A549 (cell line): ENCODE measurements around the gene C12orf54. TPM values are rescaled to one million over a fixed set of nuclear protein-coding genes. Genes with fewer than 3 reads are reported as not detected.
"Not testable (repeated sequence)": the region's sequence is repeated elsewhere in the genome, so short reads cannot be mapped to it uniquely, and the experiment has no call there.

ENCODE experiments used
- ATAC-seq, 2 experiments: fragments of 200-7000 bp in 1 of 2; fragments of >200 bp in 1 of 2; cut with Nextera tagmentation in 1 of 2; cut with Tn5 transposase in 1 of 2; 3 replicates each; pipeline versions ENCODE4 v1.8.0 to v1.9.1; 2018 to 2020; ENCODE audit warnings: mild to moderate bottlenecking in 1 of 2, moderate library complexity in 1 of 2
- CTCF ChIA-PET: fragments of 300-600 bp; sonication (Branson Sonifier 250); formaldehyde crosslinking; extraction: SDS; loops from one replicate; lab custom pipeline; 2021; ENCODE audit warnings: antibody characterized with exemption, inconsistent platforms; lab: Yijun Ruan, JAX
- POLR2A ChIA-PET: fragments of 350-600 bp; formaldehyde crosslinking; extraction: SDS; loops from one replicate; lab custom pipeline; 2021; ENCODE audit warnings: antibody characterized with exemption, inconsistent platforms; lab: Yijun Ruan, JAX
- DNase-seq, 2 experiments: peaks; one replicate each; pipeline versions ENCODE4 v3.0.0 to v3.0.0-alpha.2; 2011 to 2016; ENCODE audit warnings: low read depth in 1 of 2, low spot score in 1 of 2
- FAIRE-seq: peaks from 2 replicates; lab custom pipeline; 2011; peaks lifted over from hg19 to GRCh38; lab: Jason Lieb, UNC
- H3K27ac ChIP-seq, 2 experiments: fragments of >200 bp; sonication (Bioruptor Twin); formaldehyde crosslinking; 3 replicates each; pipeline ENCODE4 v1.5.1; 2016 to 2017
- H3K4me1 ChIP-seq: fragments of >200 bp; sonication (Bioruptor Twin); formaldehyde crosslinking; 3 replicates; pipeline ENCODE4 v1.6.1; 2016
- H3K4me2 ChIP-seq: fragments of >200 bp; sonication (Bioruptor Twin); formaldehyde crosslinking; 3 replicates; pipeline ENCODE4 v1.6.1; 2016
- H3K4me3 ChIP-seq: fragments of >200 bp; sonication (Bioruptor Twin); formaldehyde crosslinking; 3 replicates; pipeline ENCODE4 v1.5.1; 2016
- H3K9me3 ChIP-seq: fragments of >200 bp; sonication (Bioruptor Twin); formaldehyde crosslinking; 3 replicates; pipeline ENCODE4 v1.6.1; 2016
- CBX8 ChIP-seq: fragments of 200-600 bp; sonication (generic); IDR thresholded peaks from 2 replicates; pipeline ENCODE4 v1.6.1; 2016
- CEBPB ChIP-seq, 2 experiments: fragments of >200 bp in 1 of 2; sonication (Bioruptor Twin) in 1 of 2; formaldehyde crosslinking in 1 of 2; IDR thresholded peaks; 2 replicates each; pipeline ENCODE4 v1.6.1; 2012 to 2016
- CTCF ChIP-seq: fragments of >200 bp; sonication (Bioruptor Twin); formaldehyde crosslinking; IDR thresholded peaks from 3 replicates; pipeline ENCODE4 v1.5.1; 2016
- ESRRA ChIP-seq: fragments of 150-350 bp; IDR thresholded peaks from 2 replicates; pipeline ENCODE4 v1.6.1; 2014; ENCODE audit warnings: mild to moderate bottlenecking, low read length, borderline replicate concordance
- FOSB ChIP-seq: fragments of 250-450 bp; sonication (Bioruptor Pico); IDR thresholded peaks from 2 replicates; pipeline ENCODE4 v1.5.0; 2020; ENCODE audit warnings: mild to moderate bottlenecking, moderate library complexity
- HOXB13 ChIP-seq: fragments of 250-450 bp; sonication (Bioruptor Pico); IDR thresholded peaks from 2 replicates; pipeline ENCODE4 v1.5.0; 2020; ENCODE audit warnings: low read depth, mild to moderate bottlenecking, moderate library complexity
- HOXB5 ChIP-seq: fragments of 250-450 bp; sonication (Bioruptor Pico); IDR thresholded peaks from 2 replicates; pipeline ENCODE4 v1.5.0; 2020; ENCODE audit warnings: mild to moderate bottlenecking, moderate library complexity
- MAFK ChIP-seq: fragments of 450-650 bp; IDR thresholded peaks from 2 replicates; pipeline ENCODE4 v1.6.1; 2014; ENCODE audit not compliant: partially characterized antibody
- PHF8 ChIP-seq: fragments of 200-600 bp; sonication (generic); IDR thresholded peaks from 2 replicates; pipeline ENCODE4 v1.6.1; 2016; ENCODE audit warnings: low read depth, mild to moderate bottlenecking, antibody characterized with exemption, moderate library complexity, borderline replicate concordance
- POLR2AphosphoS2 ChIP-seq: conservative IDR thresholded peaks from 2 replicates; pipeline ENCODE4 v1.6.1; 2012; ENCODE audit warnings: low read length, improper control_type of control experiment, inconsistent platforms
- RAD21 ChIP-seq, 2 experiments: fragments of >200 bp in 1 of 2; sonication (Bioruptor Twin) in 1 of 2; formaldehyde crosslinking in 1 of 2; IDR thresholded peaks in 1 of 2; conservative IDR thresholded peaks in 1 of 2; 2 replicates in 1 of 2; 3 replicates in 1 of 2; pipeline ENCODE4 v1.6.1; 2012 to 2018; ENCODE audit warnings: inconsistent platforms in 1 of 2
- RCOR1 ChIP-seq: fragments of 150-350 bp; IDR thresholded peaks from 2 replicates; pipeline ENCODE4 v1.6.1; 2014; ENCODE audit warnings: antibody characterized with exemption, low read length, low read depth
- SREBF2 ChIP-seq: fragments of 450-650 bp; IDR thresholded peaks from 2 replicates; pipeline ENCODE4 v1.6.1; 2014; ENCODE audit warnings: mild to moderate bottlenecking, moderate library complexity
- TFCP2L1 ChIP-seq: fragments of 250-450 bp; sonication (Bioruptor Pico); IDR thresholded peaks from 2 replicates; pipeline ENCODE4 v1.5.0; 2021; ENCODE audit warnings: mild to moderate bottlenecking
- ZC3H11A ChIP-seq: fragments of 450-650 bp; IDR thresholded peaks from 2 replicates; pipeline ENCODE4 v1.6.1; 2014; ENCODE audit warnings: antibody characterized with exemption, mild to moderate bottlenecking
- ZFP36 ChIP-seq: fragments of 450-650 bp; IDR thresholded peaks from 2 replicates; pipeline ENCODE4 v1.6.1; 2014; ENCODE audit warnings: borderline replicate concordance; ENCODE audit not compliant: partially characterized antibody
- ZNF302 ChIP-seq: fragments of 250-450 bp; sonication (Bioruptor Pico); IDR thresholded peaks from 2 replicates; pipeline ENCODE4 v1.9.0; 2021; ENCODE audit warnings: inconsistent platforms, mild to moderate bottlenecking, moderate library complexity
- whole genome bisulfite sequencing: methylation state at CpG from one replicate; pipeline ENCODE4 v1.1.6; 2017; ENCODE audit errors: missing lambda C conversion rate; 5-methylcytosine and 5-hydroxymethylcytosine counted together
- polyA plus RNA-seq, 4 experiments: library from polyadenylated mRNA; depleted of rRNA in 3 of 4; stranded (reverse); fragments of >200 nt; fragmentation: RNase III in 1 of 4; extraction: RNeasy Plus Mini Kit Qiagen cat#74134 plus additional on column Dnase treatment in 1 of 4; gene quantifications; 2 replicates in 3 of 4; 3 replicates in 1 of 4; pipeline ENCODE4 v1.2.3, GENCODE V29; 2011 to 2017
- TF ChIP-seq, protein P1 (sequence below): fragments of 200-600 bp; sonication (generic); IDR thresholded peaks from 2 replicates; pipeline ENCODE4 v1.6.1; 2016; ENCODE audit warnings: antibody characterized with exemption, mild to moderate bottlenecking, moderate library complexity
- TF ChIP-seq, protein P2 (sequence below): fragments of 450-650 bp; IDR thresholded peaks from 2 replicates; pipeline ENCODE4 v1.6.1; 2014; ENCODE audit warnings: antibody characterized with exemption
- TF ChIP-seq, protein P3 (sequence below): fragments of >200 bp; sonication (Bioruptor Twin); formaldehyde crosslinking; IDR thresholded peaks from 3 replicates; pipeline ENCODE4 v1.6.1; 2016

The C12orf54 gene
- polyA plus RNA-seq, 2 of the 4 experiments (the other 2 are of a cell fraction) = not detected

- Histone ChIP-seq H3K4me1 (no peaks in the 10 kb centered on the region), H3K27ac (no peak overlapping the region), H3K4me3 (no peak overlapping the region), H3K9me3 (peaks cover 21% of the 10 kb centered on the region), H3K4me2 (no peak overlapping the region)
- CTCF ChIA-PET = interaction anchor here (0.7 kb wide), 1 partner anchor 10 kb away, joined by 3 read pairs; no protein-coding TSS in a partner anchor
- FAIRE-seq (no peak), DNase-seq (no peak), ATAC-seq (no peak)
- POLR2A ChIA-PET = no interaction called here
- 40% methylated on average over 9 of the region's 9 CpGs for WGBS
- TF ChIP-seq, protein P1, sequence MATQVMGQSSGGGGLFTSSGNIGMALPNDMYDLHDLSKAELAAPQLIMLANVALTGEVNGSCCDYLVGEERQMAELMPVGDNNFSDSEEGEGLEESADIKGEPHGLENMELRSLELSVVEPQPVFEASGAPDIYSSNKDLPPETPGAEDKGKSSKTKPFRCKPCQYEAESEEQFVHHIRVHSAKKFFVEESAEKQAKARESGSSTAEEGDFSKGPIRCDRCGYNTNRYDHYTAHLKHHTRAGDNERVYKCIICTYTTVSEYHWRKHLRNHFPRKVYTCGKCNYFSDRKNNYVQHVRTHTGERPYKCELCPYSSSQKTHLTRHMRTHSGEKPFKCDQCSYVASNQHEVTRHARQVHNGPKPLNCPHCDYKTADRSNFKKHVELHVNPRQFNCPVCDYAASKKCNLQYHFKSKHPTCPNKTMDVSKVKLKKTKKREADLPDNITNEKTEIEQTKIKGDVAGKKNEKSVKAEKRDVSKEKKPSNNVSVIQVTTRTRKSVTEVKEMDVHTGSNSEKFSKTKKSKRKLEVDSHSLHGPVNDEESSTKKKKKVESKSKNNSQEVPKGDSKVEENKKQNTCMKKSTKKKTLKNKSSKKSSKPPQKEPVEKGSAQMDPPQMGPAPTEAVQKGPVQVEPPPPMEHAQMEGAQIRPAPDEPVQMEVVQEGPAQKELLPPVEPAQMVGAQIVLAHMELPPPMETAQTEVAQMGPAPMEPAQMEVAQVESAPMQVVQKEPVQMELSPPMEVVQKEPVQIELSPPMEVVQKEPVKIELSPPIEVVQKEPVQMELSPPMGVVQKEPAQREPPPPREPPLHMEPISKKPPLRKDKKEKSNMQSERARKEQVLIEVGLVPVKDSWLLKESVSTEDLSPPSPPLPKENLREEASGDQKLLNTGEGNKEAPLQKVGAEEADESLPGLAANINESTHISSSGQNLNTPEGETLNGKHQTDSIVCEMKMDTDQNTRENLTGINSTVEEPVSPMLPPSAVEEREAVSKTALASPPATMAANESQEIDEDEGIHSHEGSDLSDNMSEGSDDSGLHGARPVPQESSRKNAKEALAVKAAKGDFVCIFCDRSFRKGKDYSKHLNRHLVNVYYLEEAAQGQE = no peak
- TF ChIP-seq CBX8 (no peak), RAD21 (conservative IDR thresholded peaks at IDR 0.05 in 1 of 2, IDR thresholded peaks at IDR 0.05 in 1 of 2) (no peak), MAFK (no peak), SREBF2 (no peak)
Measured at GRCh38 chr12:48473061-48473460, 9.2 kb upstream of the C12orf54 start.

- ATAC-seq, POLR2A ChIA-PET, H3K4me1 ChIP-seq, H3K4me3 ChIP-seq, CTCF ChIA-PET, DNase-seq, FAIRE-seq, H3K27ac ChIP-seq: not testable (repeated sequence)
- 11% methylated on average over 9 of the region's 11 CpGs for WGBS
- peak overlapping the region; percentile 46 for H3K4me2 ChIP-seq
- peaks cover 21% of the 10 kb centered on the region for H3K9me3 ChIP-seq
Measured at GRCh38 chr12:48474497-48474896, 7.8 kb upstream of the C12orf54 start.

DNA sequence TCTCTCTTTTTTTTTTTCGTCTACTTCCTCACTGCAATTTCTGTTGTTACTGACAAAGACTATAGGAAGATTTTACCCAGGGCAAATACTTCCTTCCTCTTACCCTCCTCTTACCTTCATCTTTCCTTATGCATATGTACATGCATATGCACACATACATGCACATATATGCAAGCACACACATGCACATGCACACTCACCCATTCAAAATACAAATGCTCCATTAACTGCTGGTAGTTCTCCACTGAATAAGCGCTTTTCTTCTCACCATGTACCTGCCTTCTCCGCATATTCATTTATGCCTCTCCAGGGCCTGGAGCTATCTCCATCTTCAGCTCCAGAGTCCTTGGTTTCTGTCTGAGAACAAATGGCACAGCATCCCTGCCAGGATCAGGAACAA is 632 bp downstream of the C12orf54 start:
- Histone ChIP-seq H3K27ac (no peak overlapping the region), H3K4me1 (no peaks in the 10 kb centered on the region), H3K4me3 (no peak overlapping the region), H3K4me2 (no peak overlapping the region), H3K9me3 (no peaks in the 10 kb centered on the region)
- 59% methylated on average over 3 of the region's 3 CpGs for WGBS
- FAIRE-seq (no peak), DNase-seq (no peak), ATAC-seq (no peak)
- TF ChIP-seq HOXB13 (CRISPR knock-in tag) = no peak
- TF ChIP-seq FOSB (CRISPR knock-in tag) = no peak
- no peak for TF ChIP-seq ZFP36
- ChIA-PET CTCF (interaction anchor here (0.6 to 1.0 kb wide), 2 partner anchors 10 to 645 kb away, joined by 3 to 5 read pairs; no protein-coding TSS in a partner anchor), POLR2A (no interaction called here)

DNA sequence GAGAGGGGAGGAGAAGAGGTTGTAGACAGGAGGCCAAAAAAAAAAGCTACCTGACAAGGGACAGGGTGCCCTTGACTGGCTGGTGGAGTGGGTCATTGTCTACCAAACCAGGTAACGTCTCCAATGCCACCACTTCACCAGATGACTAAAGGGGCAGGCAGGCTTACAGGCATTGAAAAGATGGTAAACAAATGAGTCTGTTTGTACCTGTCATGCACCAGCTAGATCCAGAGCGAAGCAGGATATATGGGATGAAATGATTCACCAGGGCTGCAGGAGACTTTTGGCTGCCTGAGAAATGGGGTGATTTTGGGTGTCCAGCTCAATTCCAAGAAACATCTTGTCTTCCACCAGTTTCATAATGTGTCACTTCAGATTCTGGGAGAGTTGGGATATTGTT is 4.0 kb downstream of the C12orf54 start:
- no peak for FAIRE-seq
- 0% methylated on average over 2 of the region's 2 CpGs for WGBS
- TF ChIP-seq PHF8 = no peak
- TF ChIP-seq MAFK = no peak
- TF ChIP-seq, protein P2, sequence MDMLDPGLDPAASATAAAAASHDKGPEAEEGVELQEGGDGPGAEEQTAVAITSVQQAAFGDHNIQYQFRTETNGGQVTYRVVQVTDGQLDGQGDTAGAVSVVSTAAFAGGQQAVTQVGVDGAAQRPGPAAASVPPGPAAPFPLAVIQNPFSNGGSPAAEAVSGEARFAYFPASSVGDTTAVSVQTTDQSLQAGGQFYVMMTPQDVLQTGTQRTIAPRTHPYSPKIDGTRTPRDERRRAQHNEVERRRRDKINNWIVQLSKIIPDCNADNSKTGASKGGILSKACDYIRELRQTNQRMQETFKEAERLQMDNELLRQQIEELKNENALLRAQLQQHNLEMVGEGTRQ = no peak
- TF ChIP-seq, protein P3, sequence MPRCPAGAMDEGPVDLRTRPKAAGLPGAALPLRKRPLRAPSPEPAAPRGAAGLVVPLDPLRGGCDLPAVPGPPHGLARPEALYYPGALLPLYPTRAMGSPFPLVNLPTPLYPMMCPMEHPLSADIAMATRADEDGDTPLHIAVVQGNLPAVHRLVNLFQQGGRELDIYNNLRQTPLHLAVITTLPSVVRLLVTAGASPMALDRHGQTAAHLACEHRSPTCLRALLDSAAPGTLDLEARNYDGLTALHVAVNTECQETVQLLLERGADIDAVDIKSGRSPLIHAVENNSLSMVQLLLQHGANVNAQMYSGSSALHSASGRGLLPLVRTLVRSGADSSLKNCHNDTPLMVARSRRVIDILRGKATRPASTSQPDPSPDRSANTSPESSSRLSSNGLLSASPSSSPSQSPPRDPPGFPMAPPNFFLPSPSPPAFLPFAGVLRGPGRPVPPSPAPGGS = no peak
- TF ChIP-seq ZNF302 (CRISPR knock-in tag) = no peak
- no peak for TF ChIP-seq ZC3H11A
- no peak for TF ChIP-seq ESRRA
- no peak for TF ChIP-seq CEBPB (IDR thresholded peaks at IDR 0.05)
- no peak for TF ChIP-seq TFCP2L1 (CRISPR knock-in tag)
- TF ChIP-seq RAD21 (conservative IDR thresholded peaks at IDR 0.05 in 1 of 2, IDR thresholded peaks at IDR 0.05 in 1 of 2) = no peak
- TF ChIP-seq CTCF = no peak
- TF ChIP-seq POLR2AphosphoS2 = no peak
- TF ChIP-seq RCOR1 = no peak
- TF ChIP-seq HOXB5 = no peak
- TF ChIP-seq, all 56 proteins: peak for 0
- Histone ChIP-seq H3K27ac (no peak overlapping the region), H3K9me3 (no peaks in the 10 kb centered on the region), H3K4me2 (no peak overlapping the region), H3K4me1 (no peaks in the 10 kb centered on the region), H3K4me3 (no peak overlapping the region)
- DNase-seq (no peak), ATAC-seq (no peak)
- CTCF ChIA-PET = no interaction called here
- POLR2A ChIA-PET = no interaction called here
